B cell (primary cell): ENCODE data around the gene PIGQ. TPM values are rescaled to one million over a fixed set of nuclear protein-coding genes. Genes with fewer than 3 reads are reported as not detected.

ENCODE experiments used
- ATAC-seq: fragments of 200-7000 bp; cut with Tn5 transposase; one replicate; pipeline ENCODE4 v1.10.0; 2021; ENCODE audit warnings: low read depth, mild to moderate bottlenecking, moderate number of reproducible peaks, moderate library complexity
- CTCF ChIA-PET: fragments of 350-600 bp; sonication (Branson Sonifier 250); formaldehyde crosslinking; loops from one replicate; lab custom pipeline; 2021; ENCODE audit warnings: antibody characterized with exemption, inconsistent platforms; lab: Charles Lee
- POLR2A ChIA-PET: fragments of 350-600 bp; sonication (Branson Sonifier 250); formaldehyde crosslinking; loops from one replicate; lab custom pipeline; 2021; ENCODE audit warnings: antibody characterized with exemption; lab: Charles Lee
- DNase-seq: peaks from one replicate; pipeline ENCODE4 v3.0.0; 2013
- H2AFZ ChIP-seq: 2 replicates; pipeline ENCODE4 v1.6.1; 2012; ENCODE audit warnings: mild to moderate bottlenecking, low read depth, low read length; ENCODE audit not compliant: insufficient read depth, poor library complexity, severe bottlenecking
- H3K27ac ChIP-seq, 2 donors: 1 replicate in 1 of 2; 2 replicates in 1 of 2; pipeline ENCODE4 v1.5.1; 2012 to 2013; ENCODE audit warnings: low read length in 2 of 2, mild to moderate bottlenecking in 2 of 2, moderate library complexity in 1 of 2
- H3K27me3 ChIP-seq, 4 experiments: fragments of 200-600 bp in 1 of 4; sonication (generic) in 1 of 4; replicated peaks in 1 of 4; 1 replicate in 2 of 4; 2 replicates in 2 of 4; pipeline versions ENCODE4 v1.6.1 to v1.7.0; 2013 to 2016; ENCODE audit warnings: low read length in 3 of 4, mild to moderate bottlenecking in 2 of 4, mixed read lengths in 1 of 4, moderate library complexity in 1 of 4; ENCODE audit not compliant: insufficient read depth in 4 of 4, control insufficient read depth in 3 of 4; ENCODE audit errors: control extremely low read depth in 1 of 4
- H3K36me3 ChIP-seq, 2 experiments: replicated peaks in 1 of 2; 1 replicate in 1 of 2; 2 replicates in 1 of 2; pipeline versions ENCODE4 v1.6.1 to v1.7.1; 2013; ENCODE audit warnings: low read length in 1 of 2; ENCODE audit not compliant: insufficient read depth in 2 of 2, control insufficient read depth in 1 of 2; ENCODE audit errors: control extremely low read depth in 1 of 2, extremely low read depth in 1 of 2
- H3K4me1 ChIP-seq, 2 donors: fragments of 200-600 bp in 1 of 2; sonication (generic) in 1 of 2; 1 replicate in 1 of 2; 2 replicates in 1 of 2; pipeline versions ENCODE4 v1.5.1 to v1.6.1; 2013 to 2017; ENCODE audit warnings: low read length in 2 of 2; ENCODE audit not compliant: control insufficient read depth in 2 of 2, insufficient read depth in 2 of 2
- H3K4me2 ChIP-seq: replicated peaks from 2 replicates; pipeline ENCODE3; 2012; ENCODE audit warnings: mild to moderate bottlenecking, low read depth, low read length; ENCODE audit not compliant: poor library complexity, severe bottlenecking
- H3K4me3 ChIP-seq, 5 experiments: fragments of 200-600 bp in 1 of 5; sonication (generic) in 1 of 5; 1 replicate in 3 of 5; 2 replicates in 2 of 5; pipeline versions ENCODE4 v1.5.1 to v1.7.0; 2011 to 2016; ENCODE audit warnings: low read length in 4 of 5, mild to moderate bottlenecking in 4 of 5, low read depth in 2 of 5, control low read depth in 1 of 5, moderate library complexity in 1 of 5; ENCODE audit not compliant: insufficient read depth in 1 of 5; ENCODE audit errors: control extremely low read depth in 1 of 5, extremely low read depth in 1 of 5
- H3K79me2 ChIP-seq: fragments of 200-600 bp; sonication (generic); one replicate; pipeline ENCODE4 v1.6.0; 2016; ENCODE audit warnings: low read length; ENCODE audit not compliant: control insufficient read depth, insufficient read depth
- H3K9ac ChIP-seq: fragments of 200-600 bp; sonication (generic); 2 replicates; pipeline ENCODE4 v1.6.1; 2017; ENCODE audit warnings: mild to moderate bottlenecking, low read length, moderate library complexity
- H3K9me3 ChIP-seq, 3 donors: one replicate each; pipeline versions ENCODE4 v1.6.1 to v1.7.1; 2013; ENCODE audit warnings: low read length in 2 of 3; ENCODE audit not compliant: control insufficient read depth in 2 of 3, insufficient read depth in 1 of 3; ENCODE audit errors: control extremely low read depth in 1 of 3
- H4K20me1 ChIP-seq: 2 replicates; pipeline ENCODE4 v1.6.0; 2012; ENCODE audit warnings: mild to moderate bottlenecking, low read length; ENCODE audit not compliant: insufficient read depth, control insufficient read depth, poor library complexity, severe bottlenecking
- H3K27ac Mint-ChIP-seq: one replicate; pipeline ENCODE4 v1.8.0; 2021; ENCODE audit warnings: mixed read lengths
- H3K27me3 Mint-ChIP-seq: one replicate; pipeline ENCODE4 v1.8.0; 2021; ENCODE audit warnings: mixed read lengths
- H3K4me1 Mint-ChIP-seq: one replicate; pipeline ENCODE4 v1.8.0; 2021; ENCODE audit warnings: mixed read lengths
- H3K4me3 Mint-ChIP-seq: one replicate; pipeline ENCODE4 v1.8.0; 2021; ENCODE audit warnings: mixed read lengths
- H3K9me3 Mint-ChIP-seq: one replicate; pipeline ENCODE4 v1.8.0; 2022; ENCODE audit warnings: mixed read lengths; ENCODE audit not compliant: insufficient read depth
- CTCF ChIP-seq: fragments of 200-600 bp; IDR thresholded peaks from one replicate; pipeline ENCODE4 v1.8.0; 2022; ENCODE audit warnings: antibody characterized with exemption, mild to moderate bottlenecking
- EZH2 ChIP-seq: IDR thresholded peaks from 2 replicates; pipeline ENCODE4 v1.6.1; 2012; ENCODE audit warnings: borderline replicate concordance, low read depth, mild to moderate bottlenecking, moderate library complexity, low read length; ENCODE audit not compliant: insufficient read depth, poor library complexity, severe bottlenecking
- WGBS: methylation state at CpG from one replicate; pipeline ENCODE4 v1.1.5; 2013; ENCODE audit warnings: missing lambda C conversion rate; ENCODE audit not compliant: insufficient coverage; 5-methylcytosine and 5-hydroxymethylcytosine counted together
- intact Hi-C: fragments of 100-400 bp; cut with micrococcal nuclease; formaldehyde crosslinking; loops from one replicate; pipeline ENCODE4 v1.10.0; 2022
- polyA plus RNA-seq: library from polyadenylated mRNA; depleted of rRNA; stranded (reverse); fragments of >200 nt; gene quantifications from 2 replicates; pipeline ENCODE4 v1.2.3, GENCODE V29; 2012
- total RNA-seq, 2 donors: library from RNA; stranded (reverse); fragments of 120-200 nt in 1 of 2; gene quantifications; 1 replicate in 1 of 2; 2 replicates in 1 of 2; pipeline versions ENCODE4 v1.2.3 to v1.2.4, GENCODE V29; 2013 to 2022

Gene PIGQ
- total and polyA plus RNA-seq, 2 donors (not counting 1 experiment from before 2014, with no cell fraction given) = 56.9 to 68.5 TPM

DNA sequence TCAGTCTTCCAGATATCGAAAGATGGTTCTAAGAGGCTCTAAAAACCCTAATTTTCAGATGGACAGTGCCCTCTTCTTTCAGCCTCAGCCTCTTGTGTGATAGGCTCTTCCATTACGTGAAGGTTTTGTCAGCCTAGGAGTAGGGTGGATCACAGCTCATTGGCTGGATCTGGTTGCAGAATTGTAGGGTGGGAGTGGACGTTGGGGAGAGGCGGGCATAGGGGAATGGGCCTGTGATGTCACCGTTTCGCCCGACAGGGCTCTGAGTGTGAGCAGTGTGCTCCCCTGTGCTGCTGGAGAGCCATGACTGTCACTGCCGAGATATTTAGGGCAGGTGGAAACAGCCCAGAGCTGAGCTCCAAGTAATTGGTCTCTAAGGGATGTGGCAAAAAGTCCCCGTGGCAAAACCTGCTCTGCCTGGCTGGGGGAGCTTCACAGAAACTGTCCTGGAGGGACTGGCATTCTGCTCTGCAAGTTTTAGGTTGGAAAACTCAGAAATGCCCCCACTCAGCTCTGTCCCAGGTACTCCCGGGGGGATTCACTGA lies 54.8 kb downstream of the PIGQ start:
- intact Hi-C loops = no loop called here
- no peak for TF ChIP-seq CTCF
- POLR2A ChIA-PET = no interaction called here
- Histone ChIP-seq H3K9ac (no peak overlapping the region), H4K20me1 (no peaks in the 10 kb centered on the region), H3K4me3 (no peak overlapping the region), H3K36me3 (peaks cover 0 to 12% of the 10 kb centered on the region in 2 experiments), H3K9me3 (no peaks in the 10 kb centered on the region), H3K27ac (no peak overlapping the region), H3K27me3 (no peaks in the 10 kb centered on the region), H3K4me1 (no peaks in the 10 kb centered on the region), H2AFZ (no peak overlapping the region), H3K79me2 (peaks cover 3% of the 10 kb centered on the region), H3K4me2 (no peak overlapping the region)
- Mint-ChIP-seq H3K4me3 (no peak overlapping the region), H3K27ac (no peak overlapping the region), H3K27me3 (no peaks in the 10 kb centered on the region), H3K4me1 (no peaks in the 10 kb centered on the region), H3K9me3 (no peaks in the 10 kb centered on the region)
- no peak for DNase-seq
- 88% methylated on average over 10 of the region's 10 CpGs for WGBS
- CTCF ChIA-PET = no interaction called here
- no peak for ATAC-seq

- peaks cover 3% of the 10 kb centered on the region for H3K79me2 ChIP-seq
- 93% methylated on average over 37 of the region's 37 CpGs for WGBS
- H3K36me3 ChIP-seq = peaks cover 0 to 12% of the 10 kb centered on the region in 2 experiments
- H3K9me3 Mint-ChIP-seq = no peaks in the 10 kb centered on the region
- H3K27me3 ChIP-seq = no peaks in the 10 kb centered on the region
- H3K4me3 ChIP-seq = no peak overlapping the region
- H3K27ac Mint-ChIP-seq = no peak overlapping the region
- H3K9me3 ChIP-seq = no peaks in the 10 kb centered on the region
- DNase-seq (no peak), ATAC-seq (no peak)
- H3K4me1 Mint-ChIP-seq = no peaks in the 10 kb centered on the region
- no peak overlapping the region for H3K27ac ChIP-seq
- CTCF ChIA-PET = no interaction called here
- H3K9ac ChIP-seq = no peak overlapping the region
- POLR2A ChIA-PET = no interaction called here
- intact Hi-C loops = no loop called here
- H3K4me1 ChIP-seq = no peaks in the 10 kb centered on the region
- no peaks in the 10 kb centered on the region for H4K20me1 ChIP-seq
- no peak for TF ChIP-seq CTCF
- no peak for TF ChIP-seq EZH2
- no peaks in the 10 kb centered on the region for H3K27me3 Mint-ChIP-seq
- no peak overlapping the region for H2AFZ ChIP-seq
- H3K4me3 Mint-ChIP-seq = no peak overlapping the region
- H3K4me2 ChIP-seq = no peak overlapping the region
These were observed 55.6 kb downstream of the PIGQ start for GRCh38 chr16:625117-625976.
